ENCODE results near the gene AKR1C1. TPM values are rescaled to one million over a fixed set of nuclear protein-coding genes. Genes with fewer than 3 reads are reported as not detected.
"Not testable (repeated sequence)": the region's sequence is repeated elsewhere in the genome, so short reads cannot be mapped to it uniquely, and the experiment has no call there.

The AKR1C1 gene
- 0.67 and 0.84 TPM in 2 replicates for total RNA-seq
- long read RNA-seq, full-length matches to known transcripts, result 2 of 2 reads
- long read RNA-seq, partial matches to known transcripts, result 0 of 2 reads
- long read RNA-seq, other reads (novel, unspliced or antisense), result 0 of 2 reads

DNA sequence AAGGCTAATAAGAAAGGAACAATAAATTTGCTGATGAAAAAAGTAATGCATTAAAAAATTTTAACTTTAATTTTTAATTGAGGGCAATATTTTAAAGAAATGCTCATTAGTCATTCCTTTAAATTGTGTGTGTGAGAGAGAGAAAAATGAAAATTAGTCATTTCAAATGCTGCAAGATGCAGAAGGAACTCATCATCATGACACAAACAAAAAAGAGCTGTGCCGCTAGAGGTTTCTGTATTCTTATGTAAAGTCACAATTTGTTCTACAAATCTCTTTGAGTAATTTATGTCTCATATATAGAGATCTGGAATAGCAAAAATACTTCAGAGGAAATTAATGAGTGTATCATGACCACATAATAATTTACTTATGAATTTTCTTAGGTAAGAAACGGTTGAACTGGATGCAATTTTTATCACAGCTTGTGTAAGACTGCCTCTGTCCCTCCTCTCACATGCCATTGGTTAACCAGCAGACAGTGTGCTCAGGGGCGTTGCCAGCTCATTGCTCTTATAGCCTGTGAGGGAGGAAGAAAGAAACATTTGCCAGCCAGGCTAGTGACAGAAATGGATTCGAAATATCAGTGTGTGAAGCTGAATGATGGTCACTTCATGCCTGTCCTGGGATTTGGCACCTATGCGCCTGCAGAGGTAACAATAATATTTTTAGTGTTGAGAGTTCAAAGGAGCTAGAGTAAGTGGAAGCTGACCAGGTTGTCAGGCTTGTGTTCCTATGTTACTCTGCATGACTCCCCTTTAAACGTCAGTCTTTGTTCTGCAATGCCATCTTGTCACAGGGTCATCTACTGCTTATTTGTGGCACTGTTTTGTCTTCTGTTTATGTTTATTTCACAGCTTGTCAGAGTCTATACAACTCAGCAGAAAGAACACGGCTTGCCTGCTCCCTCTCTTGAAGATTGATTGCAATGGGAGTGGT lies at the start of gene AKR1C1:
Gene AKR1C1, plus strand, starts transcription at position 540 of the 939 bp plus-strand sequence. Its CDS starts 30 bp downstream, at position 570.
- H3K36me3 Mint-ChIP-seq (ENCODE audit: unreplicated experiment); H3K9me3 Mint-ChIP-seq (ENCODE audit: unreplicated experiment); H3K4me1 Mint-ChIP-seq (ENCODE audit: unreplicated experiment); H3K27me3 Mint-ChIP-seq (ENCODE audit: unreplicated experiment); H3K4me3 Mint-ChIP-seq (ENCODE audit: unreplicated experiment); DNase-seq (ENCODE audit: extremely low spot score, unreplicated experiment); H3K27ac Mint-ChIP-seq (ENCODE audit: unreplicated experiment): not testable (repeated sequence)

DNA sequence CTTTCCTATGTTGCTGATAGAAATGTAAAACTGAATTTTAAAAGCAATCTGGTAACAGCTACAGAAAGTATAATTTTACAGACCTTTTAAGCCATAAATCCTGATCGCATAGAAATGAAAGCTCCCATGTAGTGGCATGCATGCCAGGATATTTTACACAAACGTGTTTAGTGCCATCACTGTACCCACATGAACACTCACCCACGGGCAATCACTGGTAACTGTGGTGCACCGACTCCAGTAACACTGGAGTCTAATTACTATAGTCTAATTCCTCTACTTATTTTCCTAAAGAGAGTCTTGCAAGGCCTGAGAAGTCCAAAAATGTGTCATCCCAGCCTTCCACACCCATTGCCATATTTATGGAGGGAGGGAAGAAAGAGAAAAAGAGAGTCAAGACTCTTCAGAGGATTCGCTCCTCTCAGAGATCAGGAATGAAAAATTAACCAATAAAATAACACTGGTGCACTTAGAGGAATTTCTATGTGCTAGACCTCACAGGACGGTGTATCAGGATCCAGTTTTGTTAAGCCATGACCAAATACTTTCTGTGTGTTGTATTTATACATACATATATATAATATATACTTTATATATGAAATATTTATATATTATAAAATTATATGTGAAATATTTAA lies 48.9 kb upstream of the AKR1C1 start:
- H3K9me3 Mint-ChIP-seq (ENCODE audit: unreplicated experiment), result no peaks in the 10 kb centered on the region
- DNase-seq (ENCODE audit: extremely low spot score, unreplicated experiment), result no peak
- H3K4me1 Mint-ChIP-seq (ENCODE audit: unreplicated experiment), result no peaks in the 10 kb centered on the region
- TF ChIP-seq, protein P1, sequence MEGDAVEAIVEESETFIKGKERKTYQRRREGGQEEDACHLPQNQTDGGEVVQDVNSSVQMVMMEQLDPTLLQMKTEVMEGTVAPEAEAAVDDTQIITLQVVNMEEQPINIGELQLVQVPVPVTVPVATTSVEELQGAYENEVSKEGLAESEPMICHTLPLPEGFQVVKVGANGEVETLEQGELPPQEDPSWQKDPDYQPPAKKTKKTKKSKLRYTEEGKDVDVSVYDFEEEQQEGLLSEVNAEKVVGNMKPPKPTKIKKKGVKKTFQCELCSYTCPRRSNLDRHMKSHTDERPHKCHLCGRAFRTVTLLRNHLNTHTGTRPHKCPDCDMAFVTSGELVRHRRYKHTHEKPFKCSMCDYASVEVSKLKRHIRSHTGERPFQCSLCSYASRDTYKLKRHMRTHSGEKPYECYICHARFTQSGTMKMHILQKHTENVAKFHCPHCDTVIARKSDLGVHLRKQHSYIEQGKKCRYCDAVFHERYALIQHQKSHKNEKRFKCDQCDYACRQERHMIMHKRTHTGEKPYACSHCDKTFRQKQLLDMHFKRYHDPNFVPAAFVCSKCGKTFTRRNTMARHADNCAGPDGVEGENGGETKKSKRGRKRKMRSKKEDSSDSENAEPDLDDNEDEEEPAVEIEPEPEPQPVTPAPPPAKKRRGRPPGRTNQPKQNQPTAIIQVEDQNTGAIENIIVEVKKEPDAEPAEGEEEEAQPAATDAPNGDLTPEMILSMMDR (IDR thresholded peaks at IDR 0.05), result no peak
- no peak overlapping the region for H3K4me3 Mint-ChIP-seq (ENCODE audit: unreplicated experiment)
- H3K27ac Mint-ChIP-seq (ENCODE audit: unreplicated experiment), result no peak overlapping the region
- H3K36me3 Mint-ChIP-seq (ENCODE audit: unreplicated experiment), result no peaks in the 10 kb centered on the region
- peaks cover 4% of the 10 kb centered on the region for H3K27me3 Mint-ChIP-seq (ENCODE audit: unreplicated experiment)

DNA sequence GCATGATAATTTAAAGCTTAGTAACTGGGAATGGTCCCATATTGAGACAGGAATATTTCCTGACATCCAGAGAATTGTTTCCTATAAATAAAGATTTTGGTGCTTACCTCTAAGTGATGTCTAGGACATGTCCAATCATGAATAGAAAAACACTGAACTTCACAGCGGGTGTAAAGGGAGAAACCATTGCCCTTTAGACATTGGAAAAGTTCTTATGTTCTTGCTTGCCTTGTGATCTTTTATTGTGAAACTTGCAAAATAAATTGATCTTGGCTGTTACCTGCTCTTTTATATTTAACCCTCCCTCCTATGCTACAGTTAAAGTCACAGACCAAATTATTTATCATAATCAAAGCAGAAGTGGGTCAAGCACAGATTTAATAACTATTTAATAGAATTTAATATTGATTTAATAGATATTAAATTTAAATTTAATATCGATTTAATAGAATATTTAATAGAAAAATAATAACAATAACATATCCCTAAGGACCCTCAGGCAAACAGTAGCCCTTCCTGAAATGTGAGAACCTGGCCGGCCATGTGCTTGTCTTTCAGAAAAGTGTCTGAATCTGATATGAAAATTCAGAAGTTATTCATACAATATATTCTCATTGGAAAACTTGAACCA lies 47.0 kb upstream of the AKR1C1 start:
- H3K9me3 Mint-ChIP-seq (ENCODE audit: unreplicated experiment), result no peaks in the 10 kb centered on the region
- H3K36me3 Mint-ChIP-seq (ENCODE audit: unreplicated experiment), result no peaks in the 10 kb centered on the region
- no peak overlapping the region for H3K4me3 Mint-ChIP-seq (ENCODE audit: unreplicated experiment)
- no peak overlapping the region for H3K27ac Mint-ChIP-seq (ENCODE audit: unreplicated experiment)
- H3K27me3 Mint-ChIP-seq (ENCODE audit: unreplicated experiment), result peaks cover 10% of the 10 kb centered on the region
- no peaks in the 10 kb centered on the region for H3K4me1 Mint-ChIP-seq (ENCODE audit: unreplicated experiment)
- no peak for DNase-seq (ENCODE audit: extremely low spot score, unreplicated experiment)
- TF ChIP-seq, protein P1 (IDR thresholded peaks at IDR 0.05), result no peak

DNA sequence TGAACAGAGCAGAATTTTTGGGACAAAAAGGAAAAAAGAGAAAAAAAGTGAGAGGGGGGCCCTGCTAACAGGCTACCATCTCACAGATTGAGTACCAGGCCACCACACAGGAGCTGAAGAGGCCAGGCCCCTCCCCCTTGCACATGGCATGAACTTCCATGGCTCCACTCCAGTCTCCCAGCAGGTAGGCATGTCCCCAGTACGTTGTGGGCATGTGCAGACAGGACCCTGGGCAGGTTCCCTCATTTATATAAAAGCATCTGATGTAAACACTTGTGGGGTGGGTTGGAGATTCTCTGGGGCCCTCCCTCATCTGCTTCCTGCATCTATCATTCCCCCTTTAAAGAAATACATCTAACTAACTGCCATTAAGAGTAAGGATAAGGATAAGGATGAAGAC lies 45.0 kb upstream of the AKR1C1 start:
- H3K36me3 Mint-ChIP-seq (ENCODE audit: unreplicated experiment), result no peaks in the 10 kb centered on the region
- no peak for DNase-seq (ENCODE audit: extremely low spot score, unreplicated experiment)
- TF ChIP-seq, protein P1 (IDR thresholded peaks at IDR 0.05), result no peak
- H3K27ac Mint-ChIP-seq (ENCODE audit: unreplicated experiment), result no peak overlapping the region
- no peak overlapping the region for H3K4me3 Mint-ChIP-seq (ENCODE audit: unreplicated experiment)
- H3K27me3 Mint-ChIP-seq (ENCODE audit: unreplicated experiment), result peaks cover 17% of the 10 kb centered on the region
- no peaks in the 10 kb centered on the region for H3K4me1 Mint-ChIP-seq (ENCODE audit: unreplicated experiment)
- no peaks in the 10 kb centered on the region for H3K9me3 Mint-ChIP-seq (ENCODE audit: unreplicated experiment)

DNA sequence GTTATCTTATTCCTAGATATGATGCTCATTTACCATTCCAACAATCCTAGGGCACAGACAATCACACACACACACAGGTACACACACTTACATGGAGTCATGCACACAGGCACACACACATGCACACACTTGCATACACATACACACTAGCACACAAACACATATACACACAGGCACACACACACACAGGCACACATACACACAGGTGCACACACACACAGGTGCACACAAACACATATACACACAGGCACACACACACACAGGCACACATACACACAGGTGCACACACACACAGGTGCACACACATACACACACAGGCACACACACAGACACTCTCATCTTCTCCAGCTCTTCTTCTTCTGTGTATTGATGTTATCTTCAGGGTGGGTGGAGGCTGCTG lies 38.7 kb upstream of the AKR1C1 start:
- peaks cover 11% of the 10 kb centered on the region for H3K9me3 Mint-ChIP-seq (ENCODE audit: unreplicated experiment)
- not testable (repeated sequence) for H3K27ac Mint-ChIP-seq (ENCODE audit: unreplicated experiment); H3K4me3 Mint-ChIP-seq (ENCODE audit: unreplicated experiment); H3K36me3 Mint-ChIP-seq (ENCODE audit: unreplicated experiment); DNase-seq (ENCODE audit: extremely low spot score, unreplicated experiment); H3K4me1 Mint-ChIP-seq (ENCODE audit: unreplicated experiment)
- peaks cover 17% of the 10 kb centered on the region for H3K27me3 Mint-ChIP-seq (ENCODE audit: unreplicated experiment)
